Effector memory CD8-positive, alpha-beta T cell (primary cell): ENCODE measurements around the gene MADD.

Source experiments
- ATAC-seq: fragments of 150-1000 bp; cut with Tn5 transposase; replicated peaks from 2 replicates; pipeline ENCODE4 v1.10.0; 2021; ENCODE audit warnings: mild to moderate bottlenecking, moderate library complexity
- DNase-seq, 3 experiments: peaks; one replicate each; pipeline ENCODE4 v3.0.0; 2021
- H3K27ac Mint-ChIP-seq, 2 donors: one replicate each; pipeline ENCODE4 v1.8.0; 2022; ENCODE audit warnings: mild to moderate bottlenecking in 2 of 2, mixed read lengths in 2 of 2, moderate library complexity in 2 of 2
- H3K27me3 Mint-ChIP-seq, 2 donors: one replicate each; pipeline ENCODE4 v1.8.0; 2022; ENCODE audit warnings: mixed read lengths in 2 of 2
- H3K36me3 Mint-ChIP-seq: one replicate; pipeline ENCODE4 v1.8.0; 2022; ENCODE audit warnings: mild to moderate bottlenecking, moderate library complexity, mixed read lengths; ENCODE audit not compliant: insufficient read depth
- H3K4me1 Mint-ChIP-seq, 2 donors: one replicate each; pipeline ENCODE4 v1.8.0; 2022; ENCODE audit warnings: low read depth in 2 of 2, mixed read lengths in 2 of 2
- H3K4me3 Mint-ChIP-seq, 2 donors: one replicate each; pipeline ENCODE4 v1.8.0; 2022; ENCODE audit warnings: mild to moderate bottlenecking in 2 of 2, mixed read lengths in 2 of 2, moderate library complexity in 2 of 2
- H3K9me3 Mint-ChIP-seq, 2 donors: one replicate each; pipeline ENCODE4 v1.8.0; 2022; ENCODE audit warnings: mixed read lengths in 2 of 2

The MADD gene

GRCh38 chr11:47376525-47377371 lies 106.8 kb downstream of the MADD start:
- no peaks in the 10 kb centered on the region for H3K27me3 Mint-ChIP-seq
- no peak for ATAC-seq
- no peak overlapping the region for H3K27ac Mint-ChIP-seq

GRCh38 chr11:47377571-47378009 lies 107.7 kb downstream of the MADD start:
- Mint-ChIP-seq H3K9me3 (no peaks in the 10 kb centered on the region), H3K4me1 (no peaks in the 10 kb centered on the region), H3K4me3 (peak overlapping the region in 1 of 2 donors; percentile 44), H3K27me3 (no peaks in the 10 kb centered on the region), H3K27ac (no peak overlapping the region), H3K36me3 (no peaks in the 10 kb centered on the region)
- no peak for ATAC-seq
- DNase-seq = no peak

More at GRCh38 chr11:47376525-47377371, 106.8 kb downstream of the MADD start:
- Mint-ChIP-seq H3K9me3 (no peaks in the 10 kb centered on the region), H3K4me3 (no peak overlapping the region), H3K4me1 (no peaks in the 10 kb centered on the region), H3K36me3 (no peaks in the 10 kb centered on the region)
- DNase-seq = no peak

- Mint-ChIP-seq H3K27ac (no peak within 1 kb of the TSS), H3K27me3 (no peaks in the 10 kb centered on the region), H3K4me1 (no peaks in the 10 kb centered on the region), H3K9me3 (no peaks in the 10 kb centered on the region), H3K36me3 (no peaks in the 10 kb centered on the region), H3K4me3 (peak within 1 kb of the TSS in 1 of 2 donors; percentile 44)
- ATAC-seq = peak; percentile 53
- no peak for DNase-seq
These were observed 108.3 kb downstream of the MADD start, which contains the start of gene SPI1 for GRCh38 chr11:47378010-47378835. TSS of gene SPI1 (minus strand) at chr11:47378547. CDS start at chr11:47378353, 194 bp downstream.

GRCh38 chr11:47378836-47379170 lies 108.9 kb downstream of the MADD start:
- ATAC-seq (no peak), DNase-seq (no peak)
- no peak overlapping the region for H3K27ac Mint-ChIP-seq
- H3K4me3 Mint-ChIP-seq = no peak overlapping the region
- no peaks in the 10 kb centered on the region for H3K4me1 Mint-ChIP-seq
- no peaks in the 10 kb centered on the region for H3K9me3 Mint-ChIP-seq
- H3K27me3 Mint-ChIP-seq = no peaks in the 10 kb centered on the region
- H3K36me3 Mint-ChIP-seq = peaks cover 1% of the 10 kb centered on the region

- no peak for DNase-seq
- H3K9me3 Mint-ChIP-seq = no peaks in the 10 kb centered on the region
- ATAC-seq = no peak
- no peaks in the 10 kb centered on the region for H3K4me1 Mint-ChIP-seq
- H3K27me3 Mint-ChIP-seq = no peaks in the 10 kb centered on the region
- H3K36me3 Mint-ChIP-seq = peaks cover 4% of the 10 kb centered on the region
- no peak overlapping the region for H3K4me3 Mint-ChIP-seq
- H3K27ac Mint-ChIP-seq = no peak overlapping the region
These were observed 109.4 kb downstream of the MADD start for GRCh38 chr11:47379317-47379716.
